HepG2 (cell line): ENCODE measurements around the gene REST. TPM values are rescaled to one million over a fixed set of nuclear protein-coding genes. Genes with fewer than 3 reads are reported as not detected.
A peak's percentile ranks its signal among the peaks of the same experiment; 100 is the strongest.

Experiments used
- ATAC-seq: fragments of 200-7000 bp; cut with Tn5 transposase; 3 replicates; pipeline ENCODE4 v1.9.1; 2020; ENCODE audit warnings: mild to moderate bottlenecking, moderate library complexity
- BruUV-seq: library from RNA; stranded (reverse); fragments of 400-500 nt; replicated peaks from 2 replicates; lab custom pipeline; 2021; lab: Mats Ljungman, UMichigan
- CTCF ChIA-PET: fragments of 300-600 bp; formaldehyde crosslinking; extraction: SDS; loops from one replicate; lab custom pipeline; 2021; ENCODE audit warnings: low total read pairs, inconsistent platforms, low intra/inter-chr PET ratio; lab: Yijun Ruan, JAX
- POLR2A ChIA-PET: fragments of 350-600 bp; sonication (Branson Sonifier 250); formaldehyde crosslinking; loops from one replicate; lab custom pipeline; 2020; ENCODE audit warnings: antibody characterized with exemption, inconsistent platforms; lab: Yijun Ruan, JAX
- DNase-seq: peaks from one replicate; pipeline ENCODE4 v3.0.0-alpha.2; 2015; ENCODE audit warnings: low spot score
- FAIRE-seq: peaks from 3 replicates; lab custom pipeline; 2011; peaks lifted over from hg19 to GRCh38; lab: Jason Lieb, UNC
- H2AFZ ChIP-seq: one replicate; pipeline ENCODE4 v1.6.1; 2011; ENCODE audit warnings: low read length, inconsistent platforms
- H3K27ac ChIP-seq: fragments of 300-600 bp; 3 replicates; pipeline ENCODE4 v1.8.0; 2011; ENCODE audit warnings: mixed run types, mild to moderate bottlenecking, mixed read lengths, low read length, inconsistent platforms; ENCODE audit not compliant: insufficient read depth; ENCODE audit errors: extremely low read length
- H3K27me3 ChIP-seq, 2 experiments: fragments of 200-600 bp in 1 of 2; 2 replicates in 1 of 2; 3 replicates in 1 of 2; pipeline versions ENCODE4 v1.6.0 to v1.8.0; 2011; ENCODE audit warnings: low read length in 2 of 2, mild to moderate bottlenecking in 2 of 2, moderate library complexity in 2 of 2, inconsistent platforms in 1 of 2; ENCODE audit not compliant: insufficient read depth in 2 of 2, control insufficient read depth in 1 of 2
- H3K36me3 ChIP-seq, 2 experiments: fragments of 200-600 bp in 1 of 2; replicated peaks in 1 of 2; 2 replicates in 1 of 2; 3 replicates in 1 of 2; pipeline versions ENCODE4 v1.5.1 to v1.8.0; 2011; ENCODE audit warnings: low read length in 2 of 2, inconsistent platforms in 1 of 2; ENCODE audit not compliant: insufficient read depth in 2 of 2, control insufficient read depth in 1 of 2
- H3K4me1 ChIP-seq: 2 replicates; pipeline ENCODE4 v1.5.1; 2012; ENCODE audit warnings: low read length, inconsistent platforms; ENCODE audit not compliant: insufficient read depth
- H3K4me2 ChIP-seq: 2 replicates; pipeline ENCODE4 v1.6.0; 2011; ENCODE audit warnings: low read depth, low read length, inconsistent platforms
- H3K4me3 ChIP-seq, 3 experiments: fragments of 200-600 bp in 1 of 3; sonication (generic), shearing (Covaris generic) in 1 of 3; replicated peaks in 1 of 3; 2 replicates each; pipeline ENCODE4 v1.5.1; 2011 to 2016; ENCODE audit warnings: low read length in 3 of 3, inconsistent platforms in 2 of 3, low read depth in 2 of 3, mild to moderate bottlenecking in 2 of 3, control low read depth in 1 of 3, mixed read lengths in 1 of 3; ENCODE audit not compliant: insufficient read depth in 1 of 3
- H3K79me2 ChIP-seq: one replicate; pipeline ENCODE4 v1.6.1; 2011; ENCODE audit warnings: low read length, inconsistent platforms; ENCODE audit not compliant: insufficient read depth
- H3K9ac ChIP-seq: 2 replicates; pipeline ENCODE4 v1.6.0; 2011; ENCODE audit warnings: mild to moderate bottlenecking, low read depth, low read length, inconsistent platforms; ENCODE audit not compliant: insufficient read depth
- H3K9me3 ChIP-seq: 2 replicates; pipeline ENCODE4 v1.5.1; 2012; ENCODE audit warnings: mild to moderate bottlenecking, low read length
- H4K20me1 ChIP-seq: 2 replicates; pipeline ENCODE4 v1.6.0; 2011; ENCODE audit warnings: inconsistent platforms, mild to moderate bottlenecking, low read length, moderate library complexity; ENCODE audit not compliant: insufficient read depth
- AHR ChIP-seq: IDR thresholded peaks from 2 replicates; pipeline ENCODE4 v1.6.1; 2018; ENCODE audit warnings: missing genetic modification reagents, missing compliant biosample characterization
- ATF7 ChIP-seq, 2 experiments: fragments of 450-650 bp in 1 of 2; sonication (generic) in 1 of 2; formaldehyde crosslinking in 1 of 2; IDR thresholded peaks; 2 replicates each; pipeline versions ENCODE4 v1.4.0 to v1.6.1; 2016 to 2020; ENCODE audit warnings: antibody characterized with exemption in 1 of 2, mild to moderate bottlenecking in 1 of 2, missing genetic modification reagents in 1 of 2
- BCL6 ChIP-seq: IDR thresholded peaks from 2 replicates; pipeline ENCODE4 v1.6.1; 2016; ENCODE audit warnings: missing genetic modification reagents, missing compliant biosample characterization
- CEBPB ChIP-seq: IDR thresholded peaks from 2 replicates; pipeline ENCODE4 v1.6.1; 2011; ENCODE audit warnings: low read depth, low read length, improper control_type of control experiment, borderline replicate concordance
- CEBPG ChIP-seq: IDR thresholded peaks from 2 replicates; pipeline ENCODE4 v1.6.1; 2016
- FOXM1 ChIP-seq: sonication (generic); formaldehyde crosslinking; IDR thresholded peaks from 2 replicates; pipeline ENCODE4 v1.5.0; 2020; ENCODE audit warnings: missing genetic modification reagents
- KDM6A ChIP-seq: IDR thresholded peaks from 2 replicates; pipeline ENCODE4 v1.6.1; 2016; ENCODE audit warnings: low read depth
- MAFG ChIP-seq: sonication (generic); formaldehyde crosslinking; IDR thresholded peaks from 2 replicates; pipeline ENCODE4 v1.5.1; 2020; ENCODE audit warnings: mild to moderate bottlenecking, missing genetic modification reagents
- MIER2 ChIP-seq: IDR thresholded peaks from 2 replicates; pipeline ENCODE4 v1.6.1; 2016; ENCODE audit warnings: missing biosample characterization, missing genetic modification reagents
- U2AF2 ChIP-seq: fragments of 200-400 bp; formaldehyde crosslinking; IDR thresholded peaks from 2 replicates; pipeline ENCODE4 v1.6.1; 2017; ENCODE audit warnings: low read depth, mild to moderate bottlenecking, low read length
- ZSCAN31 ChIP-seq: sonication (generic); formaldehyde crosslinking; IDR thresholded peaks from 2 replicates; pipeline ENCODE4 v1.5.0; 2020; ENCODE audit warnings: low read depth, mild to moderate bottlenecking, missing genetic modification reagents
- WGBS: methylation state at CpG from one replicate; pipeline ENCODE4 v1.1.6; 2017; ENCODE audit warnings: low lambda C conversion rate; 5-methylcytosine and 5-hydroxymethylcytosine counted together
- in situ Hi-C: cut with HindIII; loops from 2 replicates; pipeline ENCODE4 v1.10.0; 2017; ENCODE audit warnings: low pct_unique_long_range_greater_than_20kb; ENCODE audit not compliant: extremely low pct_ligation_motif_present
- intact Hi-C: fragments of 100-400 bp; cut with micrococcal nuclease; formaldehyde crosslinking; loops from one replicate; pipeline ENCODE4 v1.10.0; 2022; ENCODE audit not compliant: unreplicated experiment
- polyA plus RNA-seq, 8 experiments: library from polyadenylated mRNA; depleted of rRNA in 3 of 8; stranded (reverse) in 7 of 8; unstranded in 1 of 8; fragments of >200 nt; fragmentation: Illumina TruSeq in 4 of 8; extraction: Trizol in 4 of 8; gene quantifications; 2 replicates each; pipeline versions ENCODE4 v1.2.1 to v1.2.3, GENCODE V29; 2011 to 2016; ENCODE audit warnings: low read depth in 4 of 8, missing spikeins in 1 of 8, mixed read lengths in 1 of 8; ENCODE audit not compliant: insufficient read depth in 1 of 8
- total RNA-seq, 5 experiments: library from RNA; depleted of rRNA; stranded (reverse); fragments of >200 nt; fragmentation: Illumina TruSeq; extraction: Trizol; gene quantifications; 2 replicates each; pipeline ENCODE4 v1.2.3, GENCODE V29; 2016; ENCODE audit warnings: low read depth in 1 of 5

The REST gene
- total and polyA plus RNA-seq, 2 of the 13 experiments (the other 11 are each of a cell fraction or from before 2014, with no cell fraction given): 12.7 to 22.4 TPM

DNA sequence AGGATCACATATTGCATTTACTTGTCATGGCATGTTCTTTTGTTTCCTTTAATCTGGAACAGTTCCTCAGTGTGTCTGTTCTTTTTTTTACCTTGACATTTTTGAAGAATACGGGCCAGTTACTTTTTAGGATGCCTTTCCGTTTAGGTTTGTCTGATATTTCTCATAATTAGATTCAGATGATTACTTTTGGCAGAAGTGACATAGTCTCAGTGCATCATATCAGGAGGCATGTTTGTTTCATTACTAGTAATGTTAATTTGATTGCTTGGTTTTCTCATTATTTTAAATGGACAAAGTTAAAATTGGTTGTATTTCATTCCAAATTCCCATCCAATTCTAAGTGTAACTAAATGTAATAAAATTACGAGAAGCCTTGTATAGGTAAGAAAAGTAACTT lies 79.3 kb downstream of the REST start:
- Histone ChIP-seq H3K4me1 (peaks cover 9% of the 10 kb centered on the region), H3K27me3 (no peaks in the 10 kb centered on the region), H3K4me3 (no peak overlapping the region), H2AFZ (no peak overlapping the region), H3K79me2 (peaks cover 58% of the 10 kb centered on the region), H3K9ac (no peak overlapping the region), H3K36me3 (peaks cover 13 to 61% of the 10 kb centered on the region in 2 experiments), H3K27ac (no peak overlapping the region), H3K9me3 (no peaks in the 10 kb centered on the region), H4K20me1 (peaks cover 13% of the 10 kb centered on the region), H3K4me2 (no peak overlapping the region)
- no peak for ATAC-seq
- BruUV-seq: no TSS peak
- CTCF ChIA-PET: no interaction called here
- POLR2A ChIA-PET: interaction anchor here (4.0 kb wide), 1 partner anchor 9 kb away, joined by 17 read pairs; the partner anchor contains the start of genes NOA1 and POLR2B
- in situ Hi-C loops: no loop called here
- TF ChIP-seq MIER2 (CRISPR knock-in tag) (no peak), MAFG (CRISPR knock-in tag) (no peak), KDM6A (CRISPR knock-in tag) (no peak), ZSCAN31 (CRISPR knock-in tag) (no peak)
- intact Hi-C loops: no loop called here
- FAIRE-seq: no peak
- no peak for DNase-seq
- WGBS: 96% methylated on average over 3 of the region's 3 CpGs

DNA sequence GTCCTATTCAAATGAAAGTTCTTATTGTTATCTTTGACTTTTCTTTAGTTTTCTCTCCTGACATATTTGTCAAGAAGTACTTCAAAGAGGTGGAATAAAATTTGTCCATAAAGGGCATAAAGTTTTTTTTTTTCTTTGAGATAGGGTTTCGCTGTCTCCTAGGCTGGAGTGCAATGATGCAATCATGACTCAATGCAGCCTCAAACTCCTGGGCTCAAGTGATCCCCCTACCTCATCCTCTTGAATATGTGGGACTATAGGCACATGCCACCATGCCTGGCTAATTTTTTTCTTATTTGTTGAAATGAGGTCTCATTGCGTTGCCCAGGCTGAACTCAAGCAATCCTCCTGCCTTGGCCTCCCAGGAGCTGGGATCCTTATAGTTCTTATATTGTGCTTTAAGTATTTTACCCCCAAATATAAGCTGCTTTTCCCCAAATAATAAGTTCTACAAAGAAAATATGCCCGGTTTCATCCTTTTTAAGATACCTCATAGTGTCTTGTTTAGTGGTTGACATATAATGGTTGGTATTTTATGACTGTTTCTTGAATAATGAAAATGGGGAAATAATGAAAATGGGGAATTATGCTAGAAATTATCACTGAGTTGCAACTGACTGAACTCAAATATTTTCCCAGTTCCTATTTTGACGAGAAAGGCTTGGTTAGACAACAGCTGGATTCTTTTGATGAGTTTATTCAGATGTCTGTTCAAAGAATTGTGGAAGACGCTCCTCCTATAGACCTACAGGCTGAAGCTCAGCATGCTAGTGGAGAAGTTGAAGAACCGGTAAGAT lies 82.6 kb downstream of the REST start:
- ATAC-seq (no peak), DNase-seq (no peak), FAIRE-seq (no peak)
- peaks cover 28% of the 10 kb centered on the region for H3K79me2 ChIP-seq
- no peaks in the 10 kb centered on the region for H4K20me1 ChIP-seq
- no peaks in the 10 kb centered on the region for H3K4me1 ChIP-seq
- no peak overlapping the region for H3K27ac ChIP-seq
- no TSS peak for BruUV-seq
- no peak overlapping the region for H2AFZ ChIP-seq
- H3K9ac ChIP-seq: no peak overlapping the region
- ChIA-PET CTCF (no interaction called here), POLR2A (interaction anchor here (4.0 kb wide), 1 partner anchor 12 kb away, joined by 17 read pairs; the partner anchor contains the start of genes NOA1 and POLR2B)
- TF ChIP-seq AHR (CRISPR knock-in tag) (no peak), U2AF2 (no peak), BCL6 (CRISPR knock-in tag) (no peak), ATF7 (IDR thresholded peaks at IDR 0.05) (peak; percentile 36; the same call in 1 of the 2 replicates), ATF7 (CRISPR knock-in tag; IDR thresholded peaks at IDR 0.05) (no peak), FOXM1 (CRISPR knock-in tag) (no peak), CEBPG (CRISPR knock-in tag) (peak; percentile 10; the same call in 1 of the 2 replicates), CEBPB (peak; percentile 30; the same call in 1 of the 2 replicates)
- intact Hi-C loops: no loop called here
- peaks cover 20 to 80% of the 10 kb centered on the region in 2 experiments for H3K36me3 ChIP-seq
- WGBS: 97% methylated on average over 6 of the region's 6 CpGs
- H3K9me3 ChIP-seq: no peaks in the 10 kb centered on the region
- no peaks in the 10 kb centered on the region for H3K27me3 ChIP-seq
- no peak overlapping the region for H3K4me2 ChIP-seq
- H3K4me3 ChIP-seq: no peak overlapping the region
- in situ Hi-C loops: no loop called here
